KBM-7 (cell line): Measurements from ENCODE around the gene IL25.
"Not testable (repeated sequence)": the region's sequence is repeated elsewhere in the genome, so short reads cannot be mapped to it uniquely, and the experiment has no call there.

Experiments used
- DNase-seq: peaks from one replicate; pipeline ENCODE4 v3.0.0-alpha.2; 2015
- in situ Hi-C: fragments of 300-500 bp; cut with MboI; formaldehyde crosslinking; loops from 2 replicates; pipeline ENCODE4 v1.14.3; 2020; ENCODE audit warnings: low sequenced_read_pairs, low pct_unique_long_range_greater_than_20kb, mixed read lengths

Gene IL25

GRCh38 chr14:23385642-23386265 is 13.1 kb downstream of the IL25 start:
- no peak for DNase-seq
- in situ Hi-C loops: no loop called here

- DNase-seq, in situ Hi-C loops: not testable (repeated sequence)
These were observed 13.7 kb downstream of the IL25 start for GRCh38 chr14:23386266-23386657.

- DNase-seq: no peak
- in situ Hi-C loops: no loop called here
These were observed 14.4 kb downstream of the IL25 start for GRCh38 chr14:23386999-23387398.

GRCh38 chr14:23387916-23388882 is 15.6 kb downstream of the IL25 start:
- DNase-seq: no peak
- in situ Hi-C loops: no loop called here

- DNase-seq: no peak
- in situ Hi-C loops: no loop called here
These were observed 16.4 kb downstream of the IL25 start for GRCh38 chr14:23388996-23389395.

- in situ Hi-C loops: no loop called here
- DNase-seq: no peak
These were observed 16.8 kb downstream of the IL25 start for GRCh38 chr14:23389396-23389795.

- in situ Hi-C loops, DNase-seq: not testable (repeated sequence)
These were observed 17.3 kb downstream of the IL25 start for GRCh38 chr14:23389871-23390270.

- DNase-seq: no peak
- in situ Hi-C loops: no loop called here
These were observed 20.0 kb downstream of the IL25 start for GRCh38 chr14:23392613-23393012.

- in situ Hi-C loops: no loop called here
- no peak for DNase-seq
These were observed 23.5 kb downstream of the IL25 start for GRCh38 chr14:23396126-23396525.

GRCh38 chr14:23396781-23397407 is 24.3 kb downstream of the IL25 start:
- in situ Hi-C loops: no loop called here
- DNase-seq: no peak

- no peak for DNase-seq
- in situ Hi-C loops: no loop called here
These were observed 25.7 kb downstream of the IL25 start for GRCh38 chr14:23398348-23398747.

- in situ Hi-C loops: no loop called here
- no peak for DNase-seq
These were observed 26.5 kb downstream of the IL25 start for GRCh38 chr14:23399136-23399535.

- DNase-seq: no peak
- in situ Hi-C loops: no loop called here
These were observed 27.0 kb downstream of the IL25 start for GRCh38 chr14:23399591-23399990.

GRCh38 chr14:23400496-23401149 is 28.0 kb downstream of the IL25 start:
- DNase-seq, in situ Hi-C loops: not testable (repeated sequence)

- DNase-seq: no peak
- in situ Hi-C loops: no loop called here
These were observed 28.7 kb downstream of the IL25 start for GRCh38 chr14:23401291-23401690.

- in situ Hi-C loops: no loop called here
- DNase-seq: no peak
These were observed 29.9 kb downstream of the IL25 start for GRCh38 chr14:23402296-23403138.

GRCh38 chr14:23403139-23403438 is 30.5 kb downstream of the IL25 start:
- no peak for DNase-seq
- in situ Hi-C loops: no loop called here

- in situ Hi-C loops: no loop called here
- no peak for DNase-seq
These were observed 31.3 kb downstream of the IL25 start for GRCh38 chr14:23403908-23404307.

GRCh38 chr14:23404331-23404900 is 31.8 kb downstream of the IL25 start:
- in situ Hi-C loops: no loop called here
- DNase-seq: no peak
